Large intestine (tissue), 3 donors: Measurements from ENCODE around the gene DMRTA2. TPM values are rescaled to one million over a fixed set of nuclear protein-coding genes. Genes with fewer than 3 reads are reported as not detected.

Experiments
- DNase-seq, 2 donors: peaks; one replicate each; pipeline versions ENCODE4 v3.0.0 to v3.0.0-alpha.2; 2013
- H3K27ac ChIP-seq: one replicate; pipeline ENCODE4 v1.5.1; 2013; ENCODE audit warnings: low read length
- H3K27me3 ChIP-seq: 2 replicates; pipeline ENCODE4 v1.6.1; 2013; ENCODE audit warnings: low read length; ENCODE audit not compliant: control insufficient read depth, insufficient read depth
- H3K36me3 ChIP-seq: 2 replicates; pipeline ENCODE4 v1.6.1; 2013; ENCODE audit warnings: low read length; ENCODE audit not compliant: control insufficient read depth, insufficient read depth
- H3K4me1 ChIP-seq: one replicate; pipeline ENCODE4 v1.6.1; 2013; ENCODE audit warnings: low read length; ENCODE audit not compliant: control insufficient read depth, insufficient read depth
- H3K4me3 ChIP-seq: one replicate; pipeline ENCODE4 v1.5.1; 2013; ENCODE audit warnings: low read length
- H3K9me3 ChIP-seq: one replicate; pipeline ENCODE4 v1.6.1; 2013; ENCODE audit warnings: mild to moderate bottlenecking, low read depth, low read length, moderate library complexity; ENCODE audit not compliant: control insufficient read depth
- WGBS: methylation state at CpG from one replicate; pipeline ENCODE4 v1.1.5; 2013; ENCODE audit warnings: low lambda C conversion rate; ENCODE audit not compliant: insufficient coverage; 5-methylcytosine and 5-hydroxymethylcytosine counted together
- polyA plus RNA-seq: library from polyadenylated mRNA; unstranded; fragments of 120-200 nt; gene quantifications from one replicate; pipeline ENCODE4 v1.2.1, GENCODE V29; 2013

DMRTA2 gene
- polyA plus RNA-seq, 1 donor, result not detected

DNA sequence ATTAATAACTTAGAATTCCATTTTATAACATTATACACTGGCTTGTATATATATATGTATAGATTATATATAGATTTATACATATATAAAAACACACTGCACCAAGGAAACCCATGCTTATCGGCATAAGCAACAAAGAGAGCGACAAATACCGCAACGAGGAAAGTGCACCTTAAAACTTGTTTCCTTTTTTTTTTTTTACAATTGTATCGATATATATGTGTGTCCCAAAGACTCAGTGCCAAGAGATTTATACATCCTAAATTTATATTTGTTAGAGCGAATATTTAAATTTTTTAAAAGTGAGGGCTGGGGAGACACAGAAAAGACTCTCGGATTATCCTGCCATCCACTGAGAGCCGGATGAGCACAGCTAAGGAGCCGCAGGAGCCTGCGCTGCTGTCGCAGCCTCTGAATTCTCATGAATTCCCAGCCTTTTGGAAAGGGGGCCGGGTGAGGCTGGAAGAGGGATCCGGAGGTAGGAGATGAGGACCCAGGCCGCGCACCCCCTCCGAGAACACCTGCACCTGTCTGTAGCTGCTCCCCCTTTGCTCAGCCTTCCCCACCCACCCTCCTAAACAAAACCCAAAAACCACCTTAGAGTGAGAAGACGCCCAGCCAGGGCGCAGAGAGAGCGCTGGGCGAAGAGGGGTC, 5.2 kb downstream of the DMRTA2 start:
- peaks cover 10% of the 10 kb centered on the region for H3K4me1 ChIP-seq
- no peak overlapping the region for H3K27ac ChIP-seq
- peaks cover 14% of the 10 kb centered on the region for H3K9me3 ChIP-seq
- H3K36me3 ChIP-seq, result no peaks in the 10 kb centered on the region
- DNase-seq, result no peak
- no CpG with 5 or more reads among the region's 20 CpGs for WGBS
- no peak overlapping the region for H3K4me3 ChIP-seq
- H3K27me3 ChIP-seq, result peaks cover 97% of the 10 kb centered on the region

DNA sequence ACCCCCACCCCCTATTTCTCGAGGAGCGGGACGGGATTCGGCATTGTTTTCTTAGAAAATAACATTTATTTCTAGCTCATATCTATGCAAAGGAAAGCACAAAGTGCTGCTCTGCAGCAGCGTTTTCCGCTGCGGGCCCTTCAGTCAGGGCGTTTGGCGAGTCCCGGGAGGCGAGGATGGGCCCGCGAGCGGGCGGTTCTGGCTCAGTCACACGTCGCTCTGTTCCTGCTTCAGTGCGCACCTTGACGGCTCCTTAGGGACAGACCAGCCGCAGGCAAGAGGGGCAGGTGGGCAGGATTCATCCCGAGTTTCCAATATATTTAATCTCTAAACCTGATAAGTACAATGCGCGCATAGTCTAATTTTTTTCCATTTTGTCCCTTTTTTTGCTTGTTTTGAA, 5.7 kb downstream of the DMRTA2 start:
- DNase-seq, result no peak
- 15% methylated on average over 3 of the region's 23 CpGs for WGBS
- H3K27me3 ChIP-seq, result peaks cover 97% of the 10 kb centered on the region
- no peak overlapping the region for H3K27ac ChIP-seq
- no peak overlapping the region for H3K4me3 ChIP-seq
- H3K4me1 ChIP-seq, result peaks cover 4% of the 10 kb centered on the region
- H3K36me3 ChIP-seq, result no peaks in the 10 kb centered on the region
- H3K9me3 ChIP-seq, result peaks cover 10% of the 10 kb centered on the region

DNA sequence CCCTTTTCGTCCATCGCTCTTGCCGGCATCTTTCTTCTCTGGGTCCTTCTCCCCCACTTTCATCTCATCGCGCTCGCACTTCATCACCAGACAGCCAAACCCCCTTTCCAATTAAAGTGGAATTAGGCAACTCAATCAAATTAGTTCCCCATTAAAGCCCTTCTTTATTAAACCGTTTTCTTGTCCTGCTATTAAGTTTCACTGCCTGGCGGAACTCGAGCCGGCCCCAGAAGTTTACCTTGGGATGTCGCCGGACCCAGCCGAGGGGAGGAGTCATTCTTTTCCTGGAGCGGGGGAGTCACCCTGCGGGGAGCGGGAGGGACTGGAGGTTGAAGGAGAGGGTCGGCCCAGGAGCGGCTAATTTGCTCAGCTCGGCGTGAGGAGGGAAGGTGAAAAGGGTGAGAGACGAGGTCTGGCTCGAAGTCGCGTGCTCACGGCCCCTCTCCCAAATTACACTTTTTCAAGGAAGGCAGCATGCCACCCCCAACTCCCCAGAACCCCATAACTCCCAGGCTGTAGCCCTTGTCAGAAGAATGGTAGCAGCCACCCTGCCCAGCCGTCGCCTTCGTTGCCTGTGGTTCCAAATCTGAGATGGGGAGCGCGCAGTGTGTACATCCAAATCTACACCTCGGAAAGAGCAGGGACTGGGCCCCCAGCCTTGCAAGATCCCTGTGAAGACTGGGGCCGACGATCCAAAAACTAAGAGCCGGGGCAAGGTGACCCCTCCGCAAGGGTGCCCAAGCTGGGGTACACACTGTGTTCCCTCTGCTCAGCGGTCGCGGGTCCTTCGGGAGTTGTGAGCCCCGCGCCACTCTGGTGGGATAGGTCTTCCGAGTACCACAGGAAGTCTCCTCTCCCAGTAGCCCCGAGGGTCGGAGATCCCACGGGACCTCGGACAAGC, 6.4 kb downstream of the DMRTA2 start:
- Histone ChIP-seq H3K4me1 (peaks cover 4% of the 10 kb centered on the region), H3K27me3 (peaks cover 94% of the 10 kb centered on the region), H3K36me3 (no peaks in the 10 kb centered on the region), H3K4me3 (no peak overlapping the region), H3K27ac (no peak overlapping the region), H3K9me3 (peaks cover 10% of the 10 kb centered on the region)
- 6% methylated on average over 3 of the region's 46 CpGs for WGBS
- DNase-seq, result no peak

DNA sequence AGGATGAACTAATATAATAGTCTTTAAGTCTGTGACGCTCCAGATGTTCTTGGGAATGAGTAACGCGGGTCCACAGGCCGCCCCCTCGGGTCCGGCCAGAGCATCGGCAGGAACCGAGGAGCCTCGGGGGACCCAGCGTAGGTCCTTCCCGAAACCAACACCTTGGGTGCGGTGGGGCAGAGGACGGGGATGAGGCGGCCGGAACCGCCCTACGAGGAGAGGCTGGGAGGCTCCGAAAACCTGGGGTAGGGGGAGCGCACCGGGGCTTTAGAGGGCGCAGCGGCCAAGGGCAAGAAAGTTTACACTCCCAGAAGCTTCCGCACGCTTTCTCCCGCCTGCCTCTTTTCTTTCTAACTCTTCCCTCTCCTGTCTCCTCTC, 7.1 kb downstream of the DMRTA2 start:
- Histone ChIP-seq H3K9me3 (peaks cover 10% of the 10 kb centered on the region), H3K27ac (no peak overlapping the region), H3K4me1 (peaks cover 4% of the 10 kb centered on the region), H3K36me3 (no peaks in the 10 kb centered on the region), H3K27me3 (peaks cover 91% of the 10 kb centered on the region), H3K4me3 (no peak overlapping the region)
- DNase-seq, result no peak
- 0% methylated on average over 3 of the region's 25 CpGs for WGBS

DNA sequence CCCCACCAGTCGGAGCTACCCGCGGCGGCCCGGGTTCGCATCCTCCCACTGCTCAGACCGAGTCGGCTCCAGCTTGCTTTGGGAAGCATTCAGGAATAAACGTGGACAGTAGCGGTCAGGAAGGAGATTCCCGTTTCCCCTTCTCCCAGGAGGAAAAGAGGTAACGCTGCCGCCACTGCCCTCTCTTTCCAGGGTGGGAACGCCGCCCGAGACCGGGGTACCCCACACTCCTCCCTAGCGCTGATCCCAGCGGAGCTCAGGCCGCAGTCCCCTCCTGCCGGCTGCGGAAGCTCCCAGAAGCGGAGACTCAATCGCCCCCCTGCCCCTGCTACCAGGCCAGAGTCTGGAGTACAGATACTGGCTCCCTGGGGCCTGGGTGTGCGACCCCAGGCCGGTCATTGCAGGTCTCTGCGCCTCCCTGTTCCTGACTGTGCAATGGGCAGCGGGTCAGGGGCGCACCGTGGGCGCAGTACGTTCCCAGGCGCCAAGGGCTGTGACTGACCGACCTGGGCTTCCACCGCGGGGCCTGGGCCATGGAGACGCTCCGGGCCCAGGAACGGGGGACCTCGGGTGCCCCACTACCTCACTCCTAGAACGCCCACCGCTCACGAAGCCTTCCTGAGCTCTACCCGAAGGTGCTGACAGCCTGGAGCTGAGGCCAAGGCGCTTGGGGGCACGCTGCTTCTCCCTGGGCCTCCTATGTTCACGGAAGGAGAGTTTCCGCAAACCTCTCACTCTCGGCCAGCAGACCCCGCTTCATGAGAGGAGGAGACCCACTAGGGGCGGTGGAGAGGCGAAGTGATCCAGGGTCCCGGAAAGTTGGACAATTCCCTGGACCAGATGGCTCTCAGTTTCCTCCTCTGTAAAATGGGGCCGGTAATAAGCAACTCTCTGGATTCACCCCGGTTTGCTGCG, 7.8 kb downstream of the DMRTA2 start:
- Histone ChIP-seq H3K4me3 (no peak overlapping the region), H3K36me3 (no peaks in the 10 kb centered on the region), H3K9me3 (peaks cover 10% of the 10 kb centered on the region), H3K27me3 (peaks cover 86% of the 10 kb centered on the region), H3K4me1 (peaks cover 4% of the 10 kb centered on the region), H3K27ac (no peak overlapping the region)
- WGBS, result no CpG with 5 or more reads among the region's 56 CpGs
- DNase-seq, result no peak

DNA sequence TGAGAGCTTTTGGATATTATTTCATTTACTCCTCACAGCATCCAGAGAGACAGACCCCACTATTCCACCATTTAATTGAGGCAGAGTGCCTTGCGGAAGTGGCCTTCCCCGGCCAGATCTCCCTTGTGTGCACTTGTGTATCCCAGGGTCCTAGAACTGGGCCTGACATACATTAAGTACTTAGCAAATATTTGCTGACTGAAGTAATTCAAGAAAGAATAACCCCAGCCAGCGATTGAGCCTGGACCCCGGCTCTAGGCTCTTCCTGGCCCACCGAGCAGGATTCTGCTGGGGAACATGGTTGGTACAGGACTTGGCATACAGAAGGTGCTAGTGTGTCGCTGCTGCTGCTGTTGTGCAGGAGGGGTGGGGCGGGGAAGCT, 8.4 kb downstream of the DMRTA2 start:
- H3K4me3 ChIP-seq, result no peak overlapping the region
- no peak overlapping the region for H3K27ac ChIP-seq
- peaks cover 4% of the 10 kb centered on the region for H3K4me1 ChIP-seq
- H3K27me3 ChIP-seq, result peaks cover 82% of the 10 kb centered on the region
- WGBS, result no CpG with 5 or more reads among the region's 7 CpGs
- no peak for DNase-seq
- no peaks in the 10 kb centered on the region for H3K36me3 ChIP-seq
- peaks cover 10% of the 10 kb centered on the region for H3K9me3 ChIP-seq

DNA sequence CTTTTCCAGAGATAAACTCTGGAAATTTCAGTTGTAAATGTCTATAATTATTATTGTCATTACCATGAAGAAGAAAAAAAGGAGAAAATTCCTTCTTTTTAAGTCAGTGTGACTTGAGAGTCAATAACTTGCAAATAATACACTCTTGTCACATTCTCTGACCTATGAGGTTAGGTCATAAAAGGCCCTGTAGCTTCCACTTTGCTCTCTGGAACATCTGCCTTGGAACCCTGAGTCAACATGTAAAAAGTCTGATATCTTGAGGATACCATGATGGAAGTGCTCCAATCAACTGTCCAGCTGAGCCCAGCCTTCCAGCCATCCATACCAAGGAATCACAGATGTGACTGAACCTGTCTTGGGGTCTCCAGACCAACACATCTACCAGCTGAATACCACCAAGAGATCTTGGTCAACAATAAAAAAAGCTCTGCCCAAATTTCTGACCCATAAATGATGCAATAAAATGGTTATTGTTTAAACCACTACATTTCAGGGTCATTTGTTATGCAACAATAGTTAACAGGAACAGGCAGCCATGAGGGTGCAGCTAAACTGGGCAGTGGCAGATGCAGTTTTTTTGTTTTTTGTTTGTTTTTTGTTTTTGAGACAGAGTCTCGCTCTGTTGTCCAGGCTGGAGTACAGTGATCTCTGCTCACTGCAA, 10.3 kb downstream of the DMRTA2 start:
- no peaks in the 10 kb centered on the region for H3K9me3 ChIP-seq
- no peak overlapping the region for H3K4me3 ChIP-seq
- peaks cover 4% of the 10 kb centered on the region for H3K4me1 ChIP-seq
- H3K27ac ChIP-seq, result no peak overlapping the region
- H3K27me3 ChIP-seq, result peaks cover 64% of the 10 kb centered on the region
- no CpG with 5 or more reads among the region's 1 CpG for WGBS
- no peak for DNase-seq
- H3K36me3 ChIP-seq, result no peaks in the 10 kb centered on the region

DNA sequence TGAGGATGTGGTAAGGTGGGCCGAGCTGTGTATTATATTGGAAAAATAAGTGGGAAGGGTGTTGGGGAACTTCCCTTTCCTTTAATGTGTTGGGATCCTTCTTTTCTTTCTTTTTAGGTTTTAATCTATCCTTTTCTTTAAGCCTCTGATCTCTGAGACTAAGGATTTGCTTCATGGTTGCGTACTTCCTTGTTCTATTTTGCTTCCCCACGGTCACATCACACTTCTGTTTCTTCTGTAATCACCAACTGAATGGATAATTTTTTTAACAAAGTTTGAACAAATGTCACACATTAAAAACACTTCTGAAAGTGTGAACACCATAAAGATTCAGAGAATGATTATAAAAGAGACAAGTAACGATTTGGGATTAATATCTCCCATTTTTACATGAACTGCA, 17.4 kb downstream of the DMRTA2 start:
- Histone ChIP-seq H3K4me3 (no peak overlapping the region), H3K9me3 (no peaks in the 10 kb centered on the region), H3K27ac (no peak overlapping the region), H3K4me1 (no peaks in the 10 kb centered on the region), H3K27me3 (peaks cover 6% of the 10 kb centered on the region), H3K36me3 (no peaks in the 10 kb centered on the region)
- WGBS, result 100% methylated on average over 3 of the region's 4 CpGs
- DNase-seq, result no peak

DNA sequence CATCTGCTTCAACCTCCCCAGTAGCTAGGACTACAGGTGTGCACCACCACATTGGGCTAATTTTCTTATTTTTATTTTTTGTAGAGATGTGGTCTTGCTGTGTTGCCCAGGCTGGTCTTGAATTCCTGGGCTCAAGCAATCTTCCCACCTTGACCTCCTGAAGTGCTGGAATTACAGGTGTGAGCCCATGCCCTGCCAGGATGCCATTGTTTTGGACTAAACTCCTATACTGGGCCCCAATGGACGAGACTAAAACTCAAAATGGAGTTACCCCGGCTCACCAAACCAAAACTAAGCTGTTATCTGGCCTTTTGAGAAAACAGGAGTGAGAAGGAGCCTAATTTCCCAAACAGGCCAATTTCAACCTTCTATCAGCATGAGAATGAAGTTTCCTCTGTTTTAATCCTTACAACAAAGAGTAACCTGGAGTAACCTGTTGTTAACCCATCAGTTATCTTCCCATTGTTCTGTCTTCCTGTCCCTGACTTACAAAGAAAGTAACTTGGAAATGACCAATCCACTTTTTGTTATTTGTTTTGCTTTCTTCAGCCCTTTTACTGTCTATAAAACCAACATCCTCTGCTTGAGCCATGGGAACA, 29.6 kb downstream of the DMRTA2 start:
- Histone ChIP-seq H3K36me3 (no peaks in the 10 kb centered on the region), H3K9me3 (no peaks in the 10 kb centered on the region), H3K4me1 (no peaks in the 10 kb centered on the region), H3K27me3 (no peaks in the 10 kb centered on the region), H3K4me3 (no peak overlapping the region), H3K27ac (no peak overlapping the region)
- WGBS, result no CpG with 5 or more reads among the region's 2 CpGs
- no peak for DNase-seq
